Tibial nerve (tissue), 4 donors: Measurements from ENCODE around the gene IL16. TPM values are rescaled to one million over a fixed set of nuclear protein-coding genes. Genes with fewer than 3 reads are reported as not detected.

Experiments used
- DNase-seq, 2 donors: peaks; one replicate each; pipeline ENCODE4 v3.0.0-alpha.2; 2019; ENCODE audit warnings: low spot score in 2 of 2
- H3K27ac ChIP-seq, 4 donors: fragments of 200-600 bp; sonication (generic) in 3 of 4; one replicate each; pipeline ENCODE4 v1.5.1; 2017 to 2019; ENCODE audit warnings: mild to moderate bottlenecking in 1 of 4
- H3K27me3 ChIP-seq, 2 donors: fragments of 200-600 bp; sonication (generic) in 1 of 2; one replicate each; pipeline versions ENCODE4 v1.5.1 to v1.6.0; 2017 to 2019
- H3K36me3 ChIP-seq, 3 donors: fragments of 200-600 bp; sonication (generic); one replicate each; pipeline ENCODE4 v1.5.1; 2018 to 2019
- H3K4me1 ChIP-seq, 4 donors: fragments of 200-600 bp; sonication (generic) in 3 of 4; one replicate each; pipeline ENCODE4 v1.5.1; 2017 to 2019
- H3K4me3 ChIP-seq, 4 donors: fragments of 200-600 bp; sonication (generic) in 3 of 4; one replicate each; pipeline ENCODE4 v1.5.1; 2017 to 2019; ENCODE audit warnings: mild to moderate bottlenecking in 1 of 4, moderate library complexity in 1 of 4
- H3K9me3 ChIP-seq, 4 donors: fragments of 200-600 bp; sonication (generic) in 3 of 4; one replicate each; pipeline ENCODE4 v1.5.1; 2017 to 2019
- CTCF ChIP-seq, 5 experiments: fragments of 200-600 bp in 3 of 5; fragments of 450-650 bp in 2 of 5; sonication (generic) in 3 of 5; IDR thresholded peaks; one replicate each; pipeline ENCODE4 v1.5.1; 2016 to 2019; ENCODE audit warnings: antibody characterized with exemption in 5 of 5, mild to moderate bottlenecking in 3 of 5, moderate library complexity in 2 of 5
- EP300 ChIP-seq, 2 donors: sonication (generic); formaldehyde crosslinking; IDR thresholded peaks; one replicate each; pipeline ENCODE4 v1.6.1; 2017; ENCODE audit warnings: antibody characterized with exemption in 2 of 2, mild to moderate bottlenecking in 1 of 2
- POLR2A ChIP-seq, 2 donors: fragments of 450-650 bp; IDR thresholded peaks; one replicate each; pipeline ENCODE4 v1.6.1; 2017; ENCODE audit warnings: antibody characterized with exemption in 2 of 2, mild to moderate bottlenecking in 2 of 2, moderate library complexity in 2 of 2
- WGBS, 2 donors: methylation state at CpG; one replicate each; pipeline ENCODE4 v1.1.5; 2018; 5-methylcytosine and 5-hydroxymethylcytosine counted together
- total RNA-seq, 4 donors: library from RNA; depleted of rRNA; stranded (reverse); fragments of >200 nt; gene quantifications; one replicate each; pipeline ENCODE4 v1.1.0, GENCODE V29; 2016

The IL16 gene
- total RNA-seq, 4 donors from 2014 or later, result 69.3 to 80.2 (median 75.1) TPM

DNA sequence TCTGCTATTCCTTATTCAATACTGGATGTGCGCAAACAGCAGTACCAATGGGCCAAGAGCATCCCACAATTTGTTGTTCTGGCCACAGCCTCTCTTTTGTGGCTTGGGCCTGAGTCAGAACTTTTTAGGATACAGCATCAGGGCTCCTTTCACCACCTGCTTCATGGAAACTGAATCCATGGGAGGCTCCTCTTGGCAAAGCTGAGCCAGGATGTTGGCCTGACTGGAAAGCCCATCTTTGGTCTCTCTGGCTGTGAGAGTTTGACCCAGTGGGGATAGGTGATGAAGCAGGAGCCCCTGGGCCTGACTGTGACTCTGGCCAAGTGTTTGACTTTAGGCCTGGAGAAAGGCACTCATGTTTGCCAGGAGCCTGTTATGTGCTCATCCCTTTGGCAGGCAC, 27.6 kb downstream of the IL16 start:
- no peak for DNase-seq
- Histone ChIP-seq H3K27me3 (no peaks in the 10 kb centered on the region), H3K27ac (peak overlapping the region in 3 of 4 donors; percentile 31 to 77 (median 58)), H3K4me3 (no peak overlapping the region), H3K36me3 (no peaks in the 10 kb centered on the region), H3K4me1 (peaks cover 0 to 71% (median 9%) of the 10 kb centered on the region in 4 donors), H3K9me3 (no peaks in the 10 kb centered on the region)
- whole genome bisulfite sequencing, 2 donors, result 71 to 96% methylated on average over 1 of the region's 1 CpG
- TF ChIP-seq POLR2A (IDR thresholded peaks at IDR 0.05) (no peak), EP300 (IDR thresholded peaks at IDR 0.05) (peak in 1 of 2 donors; percentile 57), CTCF (IDR thresholded peaks at IDR 0.05) (no peak)

- WGBS, 2 donors, result 60 to 67% methylated on average over 10 of the region's 10 CpGs
- peak overlapping the region in 3 of 4 donors; percentile 17 to 77 (median 66) for H3K27ac ChIP-seq
These were observed 28.5 kb downstream of the IL16 start for GRCh38 chr15:81225161-81225671.

GRCh38 chr15:81227716-81228115, 31.0 kb downstream of the IL16 start:
- Histone ChIP-seq H3K4me1 (peaks cover 0 to 60% (median 10%) of the 10 kb centered on the region in 4 donors), H3K9me3 (no peaks in the 10 kb centered on the region), H3K4me3 (no peak overlapping the region), H3K27me3 (no peaks in the 10 kb centered on the region), H3K36me3 (no peaks in the 10 kb centered on the region), H3K27ac (peak overlapping the region in 1 of 4 donors; percentile 21)
- no peak for DNase-seq
- 86 to 90% methylated on average over 5 of the region's 5 CpGs for WGBS, 2 donors
- TF ChIP-seq CTCF (IDR thresholded peaks at IDR 0.05) (no peak), POLR2A (IDR thresholded peaks at IDR 0.05) (no peak), EP300 (IDR thresholded peaks at IDR 0.05) (no peak)

More at GRCh38 chr15:81225161-81225671, 28.5 kb downstream of the IL16 start:
- Histone ChIP-seq H3K36me3 (no peaks in the 10 kb centered on the region), H3K27me3 (no peaks in the 10 kb centered on the region), H3K4me1 (peaks cover 0 to 78% (median 13%) of the 10 kb centered on the region in 4 donors), H3K4me3 (no peak overlapping the region), H3K9me3 (no peaks in the 10 kb centered on the region)
- TF ChIP-seq POLR2A (IDR thresholded peaks at IDR 0.05) (no peak), EP300 (IDR thresholded peaks at IDR 0.05) (peak in 1 of 2 donors; percentile 67), CTCF (IDR thresholded peaks at IDR 0.05) (no peak)
- DNase-seq, result peak; percentile 48 to 61

DNA sequence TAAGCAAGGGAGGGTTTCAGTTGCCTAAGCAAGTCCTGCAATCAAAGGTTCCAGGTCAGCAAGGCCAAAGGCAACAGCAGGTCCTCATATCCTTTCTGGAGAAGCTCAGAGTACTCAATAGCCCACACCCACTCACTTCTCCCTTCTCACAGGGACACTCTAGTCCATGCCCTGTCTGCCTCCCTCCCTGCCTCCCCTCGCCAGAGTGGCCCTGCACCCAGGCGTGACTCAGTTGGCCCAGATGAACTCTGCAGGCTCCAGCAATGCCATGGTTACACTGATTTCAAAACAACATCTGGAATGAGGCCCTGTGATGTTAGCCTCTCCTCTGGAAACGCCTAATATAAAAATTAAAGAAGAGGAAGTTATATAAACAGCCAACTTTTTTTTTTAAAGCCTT, 32.9 kb downstream of the IL16 start:
- Histone ChIP-seq H3K9me3 (no peaks in the 10 kb centered on the region), H3K4me3 (no peak overlapping the region), H3K4me1 (peaks cover 0 to 42% (median 9%) of the 10 kb centered on the region in 4 donors), H3K27ac (peak overlapping the region in 3 of 4 donors; percentile 44 to 80 (median 65)), H3K27me3 (no peaks in the 10 kb centered on the region), H3K36me3 (no peaks in the 10 kb centered on the region)
- peak; percentile 25 to 66 for DNase-seq
- peak in 1 of 2 donors; percentile 56 for TF ChIP-seq EP300 (IDR thresholded peaks at IDR 0.05)
- TF ChIP-seq CTCF (IDR thresholded peaks at IDR 0.05), result no peak
- 40 to 44% methylated on average over 3 of the region's 3 CpGs for WGBS, 2 donors

DNA sequence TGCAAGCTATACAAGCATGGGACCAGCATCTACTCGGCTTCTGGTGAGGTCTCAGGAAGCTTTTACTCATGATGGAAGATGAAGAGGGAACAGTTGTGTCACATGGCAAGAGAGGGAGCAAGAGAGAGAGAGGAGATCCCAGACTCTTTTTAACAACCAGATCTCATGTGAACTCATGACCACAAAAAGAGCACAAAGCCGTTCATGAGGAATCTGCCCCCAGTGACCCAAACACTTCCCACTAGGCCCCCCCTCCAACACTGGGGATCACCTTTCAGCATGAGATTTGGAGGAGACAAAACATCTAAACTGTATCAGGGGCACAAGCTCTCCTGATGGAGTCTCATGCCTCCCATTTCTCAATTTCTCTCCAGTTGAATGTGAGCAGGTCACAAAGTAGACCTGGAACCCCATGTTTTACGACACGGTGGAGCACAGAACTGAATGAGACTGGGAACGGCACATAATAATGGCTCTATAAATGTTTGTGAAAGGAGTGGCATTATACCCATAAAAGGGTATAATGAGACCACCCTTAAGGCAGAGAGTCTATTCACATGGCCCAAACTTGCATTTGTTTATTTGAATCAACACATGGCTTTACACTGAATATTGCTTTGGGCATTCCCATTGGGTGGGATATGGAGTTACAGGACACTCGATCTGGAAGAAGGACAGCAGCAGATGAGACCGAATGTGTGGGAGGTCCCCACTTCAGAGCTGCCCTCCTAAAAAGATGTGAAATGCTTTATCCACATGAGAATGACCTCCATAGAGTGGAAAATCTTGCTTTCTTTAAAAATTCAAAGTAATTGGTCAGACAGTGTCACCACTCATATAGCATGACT, 38.8 kb downstream of the IL16 start:
- H3K27me3 ChIP-seq, result no peaks in the 10 kb centered on the region
- H3K4me1 ChIP-seq, result peaks cover 0 to 17% (median under 1%) of the 10 kb centered on the region in 4 donors
- H3K36me3 ChIP-seq, result no peaks in the 10 kb centered on the region
- TF ChIP-seq CTCF (IDR thresholded peaks at IDR 0.05) (no peak), POLR2A (IDR thresholded peaks at IDR 0.05) (no peak), EP300 (IDR thresholded peaks at IDR 0.05) (no peak)
- no peak for DNase-seq
- peak overlapping the region in 2 of 4 donors; percentile 75 to 79 for H3K27ac ChIP-seq
- no peak overlapping the region for H3K4me3 ChIP-seq
- peaks cover 0 to 6% (median 0%) of the 10 kb centered on the region in 4 donors for H3K9me3 ChIP-seq
- WGBS, 2 donors, result 80 to 89% methylated on average over 7 of the region's 7 CpGs
